ENCODE data around the gene HEPN1.

The HEPN1 gene

DNA sequence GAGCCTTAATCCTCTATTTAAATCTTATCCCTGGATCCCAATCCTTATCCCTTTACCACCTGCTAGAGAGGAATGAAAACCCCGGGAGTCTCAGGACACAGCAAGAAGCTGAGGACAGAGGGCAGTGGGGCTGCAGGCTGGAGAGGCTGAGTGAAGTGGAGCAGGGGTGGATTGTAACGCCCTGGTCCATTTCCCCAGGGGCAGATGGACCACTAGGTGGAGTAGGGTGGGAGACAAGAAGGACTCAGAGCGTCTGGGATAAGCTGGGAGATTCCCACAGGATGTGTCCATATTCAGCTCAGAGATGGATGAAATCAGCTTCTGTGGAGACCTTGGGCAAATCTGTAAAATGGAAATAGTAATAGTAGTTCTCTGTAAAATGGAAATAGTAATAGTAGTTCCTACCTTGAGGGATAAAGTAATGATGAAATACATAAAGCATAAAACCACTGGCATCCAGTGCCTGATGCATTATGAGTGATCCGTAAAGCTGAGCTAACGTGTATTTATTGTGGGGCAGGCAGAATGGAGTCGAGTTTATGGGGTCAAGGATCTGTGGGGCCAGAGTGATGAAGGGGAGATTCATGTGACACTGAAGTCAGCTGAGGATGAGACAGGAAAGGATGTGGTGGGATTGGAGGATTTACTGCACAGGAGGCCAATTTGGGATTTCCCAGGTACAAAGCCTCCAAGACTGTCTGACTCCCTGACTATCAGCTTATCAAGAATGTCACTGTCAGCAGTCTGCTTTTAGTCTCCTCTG lies 19.5 kb upstream of the HEPN1 start:
- H3K4me3 ChIP-seq (ENCODE audit: low read depth, low read length): no peak overlapping the region
- TF ChIP-seq, protein P1, sequence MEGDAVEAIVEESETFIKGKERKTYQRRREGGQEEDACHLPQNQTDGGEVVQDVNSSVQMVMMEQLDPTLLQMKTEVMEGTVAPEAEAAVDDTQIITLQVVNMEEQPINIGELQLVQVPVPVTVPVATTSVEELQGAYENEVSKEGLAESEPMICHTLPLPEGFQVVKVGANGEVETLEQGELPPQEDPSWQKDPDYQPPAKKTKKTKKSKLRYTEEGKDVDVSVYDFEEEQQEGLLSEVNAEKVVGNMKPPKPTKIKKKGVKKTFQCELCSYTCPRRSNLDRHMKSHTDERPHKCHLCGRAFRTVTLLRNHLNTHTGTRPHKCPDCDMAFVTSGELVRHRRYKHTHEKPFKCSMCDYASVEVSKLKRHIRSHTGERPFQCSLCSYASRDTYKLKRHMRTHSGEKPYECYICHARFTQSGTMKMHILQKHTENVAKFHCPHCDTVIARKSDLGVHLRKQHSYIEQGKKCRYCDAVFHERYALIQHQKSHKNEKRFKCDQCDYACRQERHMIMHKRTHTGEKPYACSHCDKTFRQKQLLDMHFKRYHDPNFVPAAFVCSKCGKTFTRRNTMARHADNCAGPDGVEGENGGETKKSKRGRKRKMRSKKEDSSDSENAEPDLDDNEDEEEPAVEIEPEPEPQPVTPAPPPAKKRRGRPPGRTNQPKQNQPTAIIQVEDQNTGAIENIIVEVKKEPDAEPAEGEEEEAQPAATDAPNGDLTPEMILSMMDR (IDR thresholded peaks at IDR 0.05; ENCODE audit: insufficient read depth, low read depth, low read length, missing control alignments): no peak
- DNase-seq (ENCODE audit: low read depth): no peak

DNA sequence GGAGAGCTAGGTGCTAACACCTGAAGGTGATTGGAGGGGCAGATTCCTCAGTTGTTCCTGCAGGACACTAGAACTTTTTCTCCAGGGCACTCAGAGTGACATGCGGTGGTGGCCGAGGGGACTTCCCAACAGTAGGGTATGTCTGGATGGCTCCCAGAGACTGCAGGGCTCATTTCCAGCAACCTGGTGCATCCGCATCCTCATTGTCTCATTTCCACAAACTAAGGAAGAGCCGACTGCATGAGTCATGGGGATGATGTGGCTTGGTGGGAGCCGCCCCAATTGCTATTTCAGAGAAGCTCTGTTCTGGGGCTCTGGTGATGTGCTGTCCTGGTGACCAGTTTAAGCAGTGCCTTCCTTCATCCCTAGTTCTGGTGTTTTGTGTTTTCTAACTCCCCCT lies 18.6 kb upstream of the HEPN1 start:
- TF ChIP-seq, protein P1 (IDR thresholded peaks at IDR 0.05; ENCODE audit: insufficient read depth, low read depth, low read length, missing control alignments): no peak
- DNase-seq (ENCODE audit: low read depth): no peak

DNA sequence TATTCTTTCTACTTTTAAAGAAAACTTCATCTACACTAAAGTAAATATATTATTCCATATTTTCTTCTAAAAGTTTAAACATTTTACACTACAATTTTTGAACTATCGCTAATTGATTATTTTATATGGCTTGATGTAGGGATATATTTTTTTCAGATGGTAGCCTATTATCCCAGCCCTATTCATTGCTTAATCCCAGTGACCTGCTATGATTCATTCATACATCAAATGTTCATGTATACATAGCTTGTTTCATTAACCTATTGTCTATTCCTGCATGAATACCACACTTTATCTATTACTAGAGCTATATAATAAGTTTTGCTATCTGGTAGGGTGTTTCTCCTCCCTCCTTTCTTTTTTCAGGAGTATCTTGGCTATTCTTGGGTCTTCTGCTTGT lies 16.4 kb upstream of the HEPN1 start:
- H3K4me3 ChIP-seq (ENCODE audit: low read depth, low read length): no peak overlapping the region
- TF ChIP-seq, protein P1 (IDR thresholded peaks at IDR 0.05; ENCODE audit: insufficient read depth, low read depth, low read length, missing control alignments): no peak
- DNase-seq (ENCODE audit: low read depth): no peak

More for the DNA sequence above, 18.6 kb upstream of the HEPN1 start:
- no peak overlapping the region for H3K4me3 ChIP-seq (ENCODE audit: low read depth, low read length)

DNA sequence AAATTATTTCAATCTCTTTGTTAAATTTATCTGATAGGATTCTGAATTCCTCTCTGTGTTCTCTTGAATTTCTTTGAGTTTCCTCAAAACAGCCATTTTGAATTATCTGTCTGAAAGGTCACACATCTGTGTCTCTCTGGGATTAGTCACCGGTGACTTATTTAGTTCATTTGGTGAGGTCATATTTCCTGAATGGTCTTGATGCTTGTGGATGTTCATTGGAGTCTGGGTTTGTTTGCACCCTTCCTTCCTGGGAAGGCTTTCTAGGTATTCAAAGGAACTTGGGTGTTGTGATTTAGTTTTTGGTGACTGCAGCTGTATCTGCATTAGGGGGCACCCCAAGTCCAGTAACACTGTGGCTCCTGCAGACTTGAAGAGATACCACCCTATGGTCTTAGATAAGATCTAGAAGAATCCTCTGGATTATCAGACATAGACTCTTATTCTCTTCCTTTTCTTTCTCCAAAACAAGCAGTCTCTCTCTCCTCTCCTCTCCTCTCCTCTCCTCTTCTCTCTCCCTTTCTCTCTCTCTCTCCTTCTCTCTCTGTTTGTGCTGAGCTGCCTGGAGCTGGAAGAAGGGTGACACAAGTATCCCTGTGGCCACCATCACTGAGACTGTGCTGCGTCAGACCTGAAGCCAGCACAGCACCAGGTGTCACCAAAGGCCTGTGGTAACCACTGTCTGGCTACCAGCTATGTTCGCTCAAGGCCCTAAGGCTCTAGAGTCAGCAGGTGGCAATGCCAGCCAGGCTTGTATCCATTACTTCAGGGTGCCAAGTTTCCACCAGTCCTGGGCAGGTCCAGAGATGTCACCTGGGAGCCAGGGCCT lies 3.3 kb upstream of the HEPN1 start:
- TF ChIP-seq, protein P1 (IDR thresholded peaks at IDR 0.05; ENCODE audit: insufficient read depth, low read depth, low read length, missing control alignments): no peak
- DNase-seq (ENCODE audit: low read depth): no peak
- no peak overlapping the region for H3K4me3 ChIP-seq (ENCODE audit: low read depth, low read length)

DNA sequence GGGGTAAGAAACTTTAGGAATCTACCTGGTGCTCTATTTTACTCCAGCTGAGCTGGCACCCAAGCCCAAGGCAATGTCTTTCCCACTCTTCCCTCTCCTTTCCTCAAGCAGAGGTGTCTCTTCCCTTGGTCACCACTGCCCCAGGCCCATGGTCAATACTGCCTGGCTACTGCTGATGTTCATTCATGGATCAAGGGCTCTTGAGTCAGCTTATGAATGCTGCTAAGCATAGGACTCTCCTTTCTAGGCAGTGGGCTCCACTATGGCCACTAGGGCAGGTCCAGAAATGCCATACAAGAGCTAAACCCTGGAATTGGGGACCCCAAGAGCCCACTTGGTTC lies 2.7 kb upstream of the HEPN1 start:
- no peak overlapping the region for H3K4me3 ChIP-seq (ENCODE audit: low read depth, low read length)
- no peak for DNase-seq (ENCODE audit: low read depth)
- TF ChIP-seq, protein P1 (IDR thresholded peaks at IDR 0.05; ENCODE audit: insufficient read depth, low read depth, low read length, missing control alignments): no peak

DNA sequence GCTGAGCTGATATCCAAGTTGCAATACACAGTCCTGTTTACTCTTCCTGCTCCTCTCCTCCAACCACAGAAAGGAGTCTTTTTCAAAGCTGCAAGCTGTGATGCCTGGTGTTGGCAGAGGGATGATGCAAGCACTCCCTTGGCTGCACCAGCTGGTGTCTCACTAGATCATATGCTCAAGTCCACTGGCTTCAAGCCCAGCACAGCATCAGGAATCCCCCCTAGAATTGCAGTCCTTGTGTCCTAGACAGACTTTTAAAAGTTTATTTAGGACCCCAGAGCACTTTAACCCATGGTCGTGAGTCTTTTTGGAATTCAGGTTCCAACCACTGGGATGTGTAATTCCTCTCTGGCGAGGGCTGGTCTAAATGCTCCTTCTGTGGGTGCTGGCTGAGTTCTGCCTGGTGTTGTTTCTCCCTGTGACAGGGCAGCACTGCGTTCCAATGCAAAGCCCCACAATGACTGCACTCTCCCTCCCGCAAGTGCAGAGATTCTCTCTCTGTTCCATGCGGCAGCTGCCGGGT lies 1.9 kb upstream of the HEPN1 start:
- H3K4me3 ChIP-seq (ENCODE audit: low read depth, low read length): no peak overlapping the region
- DNase-seq (ENCODE audit: low read depth): no peak
- TF ChIP-seq, protein P1 (IDR thresholded peaks at IDR 0.05; ENCODE audit: insufficient read depth, low read depth, low read length, missing control alignments): no peak

Measured in GM12865 (cell line).